ENCODE data around the gene CPEB4. TPM values are rescaled to one million over a fixed set of nuclear protein-coding genes. Genes with fewer than 3 reads are reported as not detected.

The CPEB4 gene
- total RNA-seq, 1 donor from 2014 or later, result 19.5 TPM

GRCh38 chr5:173890195-173890991 is 2.2 kb downstream of the CPEB4 start:
- Mint-ChIP-seq H3K27me3 (ENCODE audit: unreplicated experiment) (peaks cover 8% of the 10 kb centered on the region), H3K36me3 (ENCODE audit: low read depth, unreplicated experiment) (no peaks in the 10 kb centered on the region), H3K4me1 (ENCODE audit: unreplicated experiment) (peaks cover 28% of the 10 kb centered on the region), H3K4me3 (ENCODE audit: unreplicated experiment) (peak overlapping the region; percentile 96), H3K27ac (ENCODE audit: unreplicated experiment) (no peak overlapping the region), H3K9me3 (ENCODE audit: unreplicated experiment) (no peaks in the 10 kb centered on the region)
- TF ChIP-seq CTCF (IDR thresholded peaks at IDR 0.05; ENCODE audit: unreplicated experiment), result no peak
- peak; percentile 19 for DNase-seq (ENCODE audit: low spot score)

- DNase-seq (ENCODE audit: low spot score), result no peak
- H3K9me3 Mint-ChIP-seq (ENCODE audit: unreplicated experiment), result no peaks in the 10 kb centered on the region
- H3K4me3 Mint-ChIP-seq (ENCODE audit: unreplicated experiment), result peak overlapping the region; percentile 70
- H3K36me3 Mint-ChIP-seq (ENCODE audit: low read depth, unreplicated experiment), result no peaks in the 10 kb centered on the region
- H3K27me3 Mint-ChIP-seq (ENCODE audit: unreplicated experiment), result peaks cover 8% of the 10 kb centered on the region
- H3K27ac Mint-ChIP-seq (ENCODE audit: unreplicated experiment), result no peak overlapping the region
- peaks cover 28% of the 10 kb centered on the region for H3K4me1 Mint-ChIP-seq (ENCODE audit: unreplicated experiment)
- no peak for TF ChIP-seq CTCF (IDR thresholded peaks at IDR 0.05; ENCODE audit: unreplicated experiment)
These were observed 3.4 kb downstream of the CPEB4 start for GRCh38 chr5:173891308-173892116.

DNA sequence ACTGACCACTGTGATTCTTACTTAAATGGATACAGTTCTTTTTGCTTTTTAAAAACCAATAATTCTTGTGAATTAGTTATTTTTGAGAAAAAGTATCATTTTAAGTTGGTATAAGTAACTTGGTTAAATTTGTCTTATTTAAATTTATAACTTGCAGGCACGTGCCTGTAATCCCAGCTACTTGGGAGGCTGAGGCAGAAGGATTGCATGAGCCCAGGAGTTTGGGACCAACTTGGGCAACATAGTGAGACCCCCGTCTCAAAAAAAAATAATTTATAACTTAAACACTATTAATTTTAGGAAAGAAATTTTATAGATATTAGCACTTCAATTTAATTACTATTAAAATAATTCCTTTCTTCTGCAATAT is 5.0 kb downstream of the CPEB4 start:
- Mint-ChIP-seq H3K9me3 (ENCODE audit: unreplicated experiment) (no peaks in the 10 kb centered on the region), H3K4me1 (ENCODE audit: unreplicated experiment) (peaks cover 28% of the 10 kb centered on the region), H3K36me3 (ENCODE audit: low read depth, unreplicated experiment) (no peaks in the 10 kb centered on the region), H3K27me3 (ENCODE audit: unreplicated experiment) (peaks cover 2% of the 10 kb centered on the region), H3K27ac (ENCODE audit: unreplicated experiment) (no peak overlapping the region), H3K4me3 (ENCODE audit: unreplicated experiment) (no peak overlapping the region)
- no peak for TF ChIP-seq CTCF (IDR thresholded peaks at IDR 0.05; ENCODE audit: unreplicated experiment)
- DNase-seq (ENCODE audit: low spot score), result no peak

DNA sequence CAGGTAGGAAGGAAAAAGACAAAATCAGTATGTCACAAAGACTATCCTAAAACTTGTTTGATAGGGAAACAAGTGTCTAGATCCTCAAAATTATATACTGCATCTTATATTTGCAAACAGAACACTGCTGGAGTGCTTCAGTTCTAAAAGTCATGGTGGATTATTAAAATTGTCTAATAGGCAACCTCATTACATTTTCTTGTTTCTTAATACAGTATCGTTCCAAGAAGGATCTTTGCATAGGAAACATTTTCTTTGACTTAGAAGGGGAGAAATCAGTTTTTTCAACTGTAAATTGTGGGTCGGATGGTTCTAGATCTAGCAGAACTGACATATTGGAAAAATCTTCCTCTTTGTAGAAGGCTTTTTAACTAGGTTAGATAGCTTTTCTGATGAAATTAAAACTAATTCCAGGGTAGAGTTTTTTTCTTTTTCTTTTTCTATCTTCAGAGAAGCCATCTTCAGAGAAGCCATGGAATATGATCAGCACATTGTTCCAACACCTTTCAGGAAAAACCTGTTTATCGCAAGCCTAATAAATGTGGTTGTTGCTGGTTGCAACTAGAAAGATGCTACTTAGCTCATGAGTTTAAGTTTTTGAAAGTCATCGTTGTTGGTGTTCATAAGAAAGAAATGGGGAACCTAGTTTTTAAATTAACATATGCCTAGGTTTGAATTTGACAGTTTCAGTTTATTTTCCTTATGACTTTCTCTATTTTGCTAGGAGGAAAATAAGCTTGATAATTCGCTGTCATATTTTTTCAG is 7.4 kb downstream of the CPEB4 start:
- Mint-ChIP-seq H3K4me1 (ENCODE audit: unreplicated experiment) (peaks cover 13% of the 10 kb centered on the region), H3K27me3 (ENCODE audit: unreplicated experiment) (peaks cover 2% of the 10 kb centered on the region)

More for the DNA sequence above, 7.4 kb downstream of the CPEB4 start:
- DNase-seq (ENCODE audit: low spot score), result no peak
- no peak overlapping the region for H3K27ac Mint-ChIP-seq (ENCODE audit: unreplicated experiment)
- H3K36me3 Mint-ChIP-seq (ENCODE audit: low read depth, unreplicated experiment), result peaks cover 2% of the 10 kb centered on the region
- no peak for TF ChIP-seq CTCF (IDR thresholded peaks at IDR 0.05; ENCODE audit: unreplicated experiment)
- no peak overlapping the region for H3K4me3 Mint-ChIP-seq (ENCODE audit: unreplicated experiment)
- H3K9me3 Mint-ChIP-seq (ENCODE audit: unreplicated experiment), result no peaks in the 10 kb centered on the region

Data from endothelial cell (in vitro differentiated cells).